Natural killer cell (primary cell): ENCODE data around the gene ATP10A. TPM values are rescaled to one million over a fixed set of nuclear protein-coding genes. Genes with fewer than 3 reads are reported as not detected.

Experiments used
- ATAC-seq, 3 donors: fragments of 150-1000 bp in 2 of 3; fragments of 200-7000 bp in 1 of 3; cut with Tn5 transposase; 1 replicate in 1 of 3; 2 replicates in 2 of 3; pipeline ENCODE4 v1.10.0; 2021; ENCODE audit warnings: mild to moderate bottlenecking in 2 of 3, moderate library complexity in 2 of 3
- DNase-seq, 2 donors: peaks; one replicate each; pipeline versions ENCODE4 v3.0.0 to v3.0.0-alpha.2; 2013 to 2021; ENCODE audit warnings: mixed read lengths in 1 of 2
- H3K27ac ChIP-seq: one replicate; pipeline ENCODE4 v1.5.1; 2013; ENCODE audit warnings: mild to moderate bottlenecking, low read length
- H3K27me3 ChIP-seq: one replicate; pipeline ENCODE4 v1.6.1; 2013; ENCODE audit warnings: low read length; ENCODE audit not compliant: control insufficient read depth, insufficient read depth
- H3K36me3 ChIP-seq: one replicate; pipeline ENCODE4 v1.6.1; 2013; ENCODE audit warnings: low read length; ENCODE audit not compliant: control insufficient read depth, insufficient read depth
- H3K4me1 ChIP-seq: one replicate; pipeline ENCODE4 v1.6.1; 2013; ENCODE audit warnings: low read length; ENCODE audit not compliant: control insufficient read depth, insufficient read depth
- H3K4me3 ChIP-seq: one replicate; pipeline ENCODE4 v1.5.1; 2013; ENCODE audit warnings: low read length
- H3K9me3 ChIP-seq: one replicate; pipeline ENCODE4 v1.6.1; 2013; ENCODE audit warnings: low read length; ENCODE audit not compliant: control insufficient read depth, insufficient read depth
- H3K27ac Mint-ChIP-seq, 2 donors: one replicate each; pipeline ENCODE4 v1.8.0; 2022; ENCODE audit warnings: mild to moderate bottlenecking in 2 of 2, mixed read lengths in 2 of 2, moderate library complexity in 1 of 2
- H3K27me3 Mint-ChIP-seq, 2 donors: one replicate each; pipeline ENCODE4 v1.8.0; 2022; ENCODE audit warnings: low read depth in 2 of 2, mixed read lengths in 2 of 2
- H3K36me3 Mint-ChIP-seq: one replicate; pipeline ENCODE4 v1.8.0; 2022; ENCODE audit warnings: mixed read lengths
- H3K4me1 Mint-ChIP-seq, 2 donors: one replicate each; pipeline ENCODE4 v1.8.0; 2022; ENCODE audit warnings: mixed read lengths in 2 of 2
- H3K4me3 Mint-ChIP-seq: one replicate; pipeline ENCODE4 v1.8.0; 2022; ENCODE audit warnings: mild to moderate bottlenecking, moderate library complexity, mixed read lengths
- H3K9me3 Mint-ChIP-seq, 2 donors: one replicate each; pipeline ENCODE4 v1.8.0; 2022; ENCODE audit warnings: mixed read lengths in 2 of 2
- CTCF ChIP-seq: fragments of 200-600 bp; IDR thresholded peaks from one replicate; pipeline ENCODE4 v1.8.0; 2022; ENCODE audit warnings: antibody characterized with exemption
- WGBS: methylation state at CpG from one replicate; pipeline ENCODE4 v1.1.7; 2013; ENCODE audit warnings: missing lambda C conversion rate; ENCODE audit not compliant: insufficient coverage; 5-methylcytosine and 5-hydroxymethylcytosine counted together
- intact Hi-C: fragments of 100-400 bp; cut with micrococcal nuclease; formaldehyde crosslinking; loops from one replicate; pipeline ENCODE4 v1.14.2; 2022
- total RNA-seq, 4 donors: library from RNA; stranded (reverse); fragments of 120-200 nt in 1 of 4; gene quantifications; one replicate each; pipeline versions ENCODE4 v1.2.3 to v1.2.4, GENCODE V29; 2013 to 2022

Gene ATP10A
- total RNA-seq, 3 donors from 2014 or later (not counting 1 experiment from before 2014, with no cell fraction given): 50.1 to 67.0 (median 51.2) TPM

DNA sequence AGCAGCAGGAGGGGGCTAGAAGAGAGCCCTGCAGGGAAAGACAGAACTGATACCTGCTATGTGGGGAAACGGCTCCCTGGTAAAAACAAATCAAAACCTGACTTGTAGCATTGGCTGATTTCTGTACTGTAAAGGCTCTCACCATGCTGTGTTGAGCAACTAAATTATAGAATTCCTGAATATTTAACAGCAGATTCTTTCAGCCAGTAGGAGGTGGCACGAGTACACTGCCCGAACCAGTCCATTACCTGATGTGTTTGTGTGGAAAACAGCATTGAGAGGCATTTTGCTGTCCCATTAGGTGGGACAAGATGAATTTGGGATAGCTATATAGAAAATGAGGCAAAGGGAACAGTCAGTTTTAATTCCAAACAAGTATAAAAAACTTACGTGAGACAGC lies 201.2 kb downstream of the ATP10A start:
- Histone ChIP-seq H3K27me3 (no peaks in the 10 kb centered on the region), H3K27ac (no peak overlapping the region), H3K9me3 (no peaks in the 10 kb centered on the region), H3K4me3 (no peak overlapping the region), H3K4me1 (no peaks in the 10 kb centered on the region), H3K36me3 (no peaks in the 10 kb centered on the region)
- Mint-ChIP-seq H3K27ac (no peak overlapping the region), H3K9me3 (no peaks in the 10 kb centered on the region), H3K27me3 (peaks cover 26 to 46% of the 10 kb centered on the region in 2 donors), H3K36me3 (no peaks in the 10 kb centered on the region), H3K4me3 (no peak overlapping the region), H3K4me1 (peaks cover 0 to 9% of the 10 kb centered on the region in 2 donors)
- WGBS: 75% methylated on average over 4 of the region's 4 CpGs
- intact Hi-C loops: no loop called here
- TF ChIP-seq CTCF: no peak
- DNase-seq: no peak
- no peak for ATAC-seq

DNA sequence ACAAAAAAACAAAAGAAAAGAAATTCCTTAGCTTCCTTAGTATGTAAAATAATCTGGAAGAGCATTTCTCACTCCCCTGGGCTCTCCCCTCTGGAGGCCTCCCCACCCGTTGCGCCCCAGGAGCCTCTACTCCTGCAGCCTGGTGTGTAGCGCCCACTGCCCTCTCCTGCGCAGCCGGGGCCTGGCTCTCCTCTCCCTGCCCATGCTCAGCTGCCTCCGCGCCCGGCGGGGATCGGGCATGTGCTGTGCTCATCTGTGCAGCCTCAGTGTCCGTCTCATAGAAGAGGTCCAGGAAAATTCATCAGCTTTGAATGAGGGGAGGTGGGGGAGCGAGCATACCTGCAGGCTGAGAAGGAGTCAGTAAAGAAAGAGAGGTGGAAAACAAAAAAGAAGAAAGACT lies 203.9 kb downstream of the ATP10A start:
- H3K4me1 ChIP-seq: no peaks in the 10 kb centered on the region
- ATAC-seq (no peak), DNase-seq (no peak)
- H3K4me1 Mint-ChIP-seq: peaks cover 0 to 6% of the 10 kb centered on the region in 2 donors
- no peaks in the 10 kb centered on the region for H3K9me3 Mint-ChIP-seq
- intact Hi-C loops: no loop called here
- no peak overlapping the region for H3K27ac ChIP-seq
- no peaks in the 10 kb centered on the region for H3K9me3 ChIP-seq
- H3K27ac Mint-ChIP-seq: no peak overlapping the region
- H3K4me3 ChIP-seq: no peak overlapping the region
- peaks cover 16 to 32% of the 10 kb centered on the region in 2 donors for H3K27me3 Mint-ChIP-seq
- H3K36me3 Mint-ChIP-seq: no peaks in the 10 kb centered on the region
- no peaks in the 10 kb centered on the region for H3K36me3 ChIP-seq
- no peak overlapping the region for H3K4me3 Mint-ChIP-seq
- H3K27me3 ChIP-seq: no peaks in the 10 kb centered on the region
- WGBS: 93% methylated on average over 12 of the region's 12 CpGs
- TF ChIP-seq CTCF: no peak

GRCh38 chr15:25658560-25658959 lies 204.6 kb downstream of the ATP10A start:
- H3K36me3 Mint-ChIP-seq: no peaks in the 10 kb centered on the region
- Histone ChIP-seq H3K9me3 (no peaks in the 10 kb centered on the region), H3K4me1 (no peaks in the 10 kb centered on the region), H3K27ac (no peak overlapping the region), H3K27me3 (no peaks in the 10 kb centered on the region), H3K4me3 (no peak overlapping the region), H3K36me3 (no peaks in the 10 kb centered on the region)
- no peak overlapping the region for H3K4me3 Mint-ChIP-seq
- no peak for TF ChIP-seq CTCF
- DNase-seq (no peak), ATAC-seq (no peak)
- intact Hi-C loops: no loop called here
- H3K27ac Mint-ChIP-seq: no peak overlapping the region
- 93% methylated on average over 19 of the region's 19 CpGs for WGBS
- no peaks in the 10 kb centered on the region for H3K9me3 Mint-ChIP-seq
- H3K4me1 Mint-ChIP-seq: no peaks in the 10 kb centered on the region
- H3K27me3 Mint-ChIP-seq: peaks cover 16 to 31% of the 10 kb centered on the region in 2 donors

- Histone ChIP-seq H3K9me3 (no peaks in the 10 kb centered on the region), H3K4me3 (no peak overlapping the region), H3K4me1 (no peaks in the 10 kb centered on the region), H3K36me3 (no peaks in the 10 kb centered on the region), H3K27ac (no peak overlapping the region), H3K27me3 (no peaks in the 10 kb centered on the region)
- Mint-ChIP-seq H3K27me3 (peaks cover 14 to 18% of the 10 kb centered on the region in 2 donors), H3K4me3 (no peak overlapping the region), H3K36me3 (no peaks in the 10 kb centered on the region), H3K4me1 (no peaks in the 10 kb centered on the region), H3K9me3 (no peaks in the 10 kb centered on the region), H3K27ac (no peak overlapping the region)
- no peak for ATAC-seq
- DNase-seq: no peak
- no peak for TF ChIP-seq CTCF
- intact Hi-C loops: no loop called here
- 85% methylated on average over 13 of the region's 14 CpGs for WGBS
These were observed 207.7 kb downstream of the ATP10A start for GRCh38 chr15:25655207-25655948.
